Stomach (tissue), 9 donors: ENCODE measurements around the gene PAGR1. TPM values are rescaled to one million over a fixed set of nuclear protein-coding genes. Genes with fewer than 3 reads are reported as not detected.

Experiments
- DNase-seq, 2 donors: peaks; one replicate each; pipeline versions ENCODE4 v3.0.0 to v3.0.0-alpha.2; 2013 to 2019
- H3K27ac ChIP-seq, 5 donors: fragments of 200-600 bp in 4 of 5; sonication (generic) in 4 of 5; one replicate each; pipeline ENCODE4 v1.5.1; 2013 to 2019; ENCODE audit warnings: mild to moderate bottlenecking in 1 of 5, moderate library complexity in 1 of 5
- H3K27me3 ChIP-seq, 3 donors: fragments of 200-600 bp; sonication (generic); one replicate each; pipeline ENCODE4 v1.5.1; 2017 to 2019; ENCODE audit warnings: mixed run types in 1 of 3
- H3K36me3 ChIP-seq, 4 donors: fragments of 200-600 bp; sonication (generic); 1 replicate in 3 of 4; 2 replicates in 1 of 4; pipeline ENCODE4 v1.5.1; 2016 to 2019
- H3K4me1 ChIP-seq, 4 donors: fragments of 200-600 bp; sonication (generic); one replicate each; pipeline ENCODE4 v1.5.1; 2016 to 2019
- H3K4me3 ChIP-seq, 4 donors: fragments of 200-600 bp; sonication (generic) in 3 of 4; one replicate each; pipeline ENCODE4 v1.5.1; 2016 to 2019; ENCODE audit warnings: mild to moderate bottlenecking in 1 of 4
- H3K9me3 ChIP-seq, 4 donors: fragments of 200-600 bp; sonication (generic); one replicate each; pipeline ENCODE4 v1.5.1; 2016 to 2019
- EP300 ChIP-seq: sonication (generic); formaldehyde crosslinking; IDR thresholded peaks from one replicate; pipeline ENCODE4 v1.6.1; 2017; ENCODE audit warnings: antibody characterized with exemption
- POLR2A ChIP-seq, 4 donors: fragments of 450-650 bp; IDR thresholded peaks; one replicate each; pipeline ENCODE4 v1.6.1; 2016; ENCODE audit warnings: antibody characterized with exemption in 4 of 4, control low read depth in 2 of 4, mild to moderate bottlenecking in 1 of 4, moderate library complexity in 1 of 4
- POLR2AphosphoS5 ChIP-seq, 3 donors: sonication (generic); formaldehyde crosslinking; IDR thresholded peaks; one replicate each; pipeline ENCODE4 v1.6.1; 2016; ENCODE audit warnings: antibody characterized with exemption in 3 of 3
- WGBS, 5 donors: extraction: QIAGEN DNeasy Blood & Tissue Kit in 3 of 5; methylation state at CpG; one replicate each; pipeline versions ENCODE4 v1.1.5 to v1.1.7; 2013 to 2018; 5-methylcytosine and 5-hydroxymethylcytosine counted together
- intact Hi-C: fragments of 100-400 bp; cut with DNase I; formaldehyde crosslinking; loops from one replicate; pipeline ENCODE4 v1.15.1; 2023; ENCODE audit warnings: low total_unique reads
- polyA plus RNA-seq, 3 donors: library from polyadenylated mRNA; stranded (reverse); fragments of 200-250 nt; gene quantifications; one replicate each; pipeline ENCODE4 v1.2.3, GENCODE V29; 2013
- total RNA-seq, 5 donors: library from RNA; depleted of rRNA; stranded (reverse); fragments of >200 nt; gene quantifications; one replicate each; pipeline versions ENCODE4 v1.1.0 to v1.2.3, GENCODE V29; 2014 to 2016
- TF ChIP-seq, protein P1 (sequence below), 7 experiments: fragments of 450-650 bp in 4 of 7; fragments of 200-600 bp in 3 of 7; sonication (generic) in 3 of 7; IDR thresholded peaks; one replicate each; pipeline ENCODE4 v1.5.1; 2016 to 2019; ENCODE audit warnings: antibody characterized with exemption in 7 of 7, control low read depth in 2 of 7, mild to moderate bottlenecking in 1 of 7
- donor health status: healthy with polysubstance abuse.
- donor health status: Bipolar disorder and iron deficiency.
- donor health status: healthy.

The PAGR1 gene
- total and polyA plus RNA-seq, 8 donors, result 7.1 to 124 (median 25.5) TPM

DNA sequence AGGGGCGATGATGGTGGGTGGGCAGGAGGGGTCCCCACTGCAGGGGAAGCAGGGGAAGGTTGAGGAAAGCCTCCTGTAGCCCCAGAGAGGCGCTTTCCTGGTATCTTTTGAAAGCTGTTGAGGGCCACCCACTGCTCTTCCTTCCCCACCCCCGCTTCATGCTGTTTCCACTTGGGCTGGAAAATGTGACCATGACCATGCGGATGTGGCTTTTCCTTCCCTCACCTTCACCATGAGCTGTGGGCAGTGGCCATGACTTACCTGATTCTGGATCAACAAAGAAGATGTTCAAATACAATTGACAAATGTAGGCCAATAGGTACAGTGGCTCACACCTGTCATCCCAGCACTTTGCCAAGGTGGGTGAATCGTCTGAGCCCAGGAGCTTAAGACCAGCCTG, 18.1 kb downstream of the PAGR1 start:
- WGBS, 5 donors, result 93 to 98% (median 95%) methylated on average over 5 of the region's 5 CpGs
- TF ChIP-seq POLR2AphosphoS5 (IDR thresholded peaks at IDR 0.05), result no peak
- H3K4me1 ChIP-seq, result peaks cover 1 to 20% (median 19%) of the 10 kb centered on the region in 4 donors
- no peak overlapping the region for H3K27ac ChIP-seq
- intact Hi-C loops, result no loop called here
- no peaks in the 10 kb centered on the region for H3K9me3 ChIP-seq
- DNase-seq, result no peak
- no peak overlapping the region for H3K4me3 ChIP-seq
- H3K36me3 ChIP-seq, result peaks cover 72 to 96% (median 95%) of the 10 kb centered on the region in 4 donors
- H3K27me3 ChIP-seq, result no peaks in the 10 kb centered on the region

DNA sequence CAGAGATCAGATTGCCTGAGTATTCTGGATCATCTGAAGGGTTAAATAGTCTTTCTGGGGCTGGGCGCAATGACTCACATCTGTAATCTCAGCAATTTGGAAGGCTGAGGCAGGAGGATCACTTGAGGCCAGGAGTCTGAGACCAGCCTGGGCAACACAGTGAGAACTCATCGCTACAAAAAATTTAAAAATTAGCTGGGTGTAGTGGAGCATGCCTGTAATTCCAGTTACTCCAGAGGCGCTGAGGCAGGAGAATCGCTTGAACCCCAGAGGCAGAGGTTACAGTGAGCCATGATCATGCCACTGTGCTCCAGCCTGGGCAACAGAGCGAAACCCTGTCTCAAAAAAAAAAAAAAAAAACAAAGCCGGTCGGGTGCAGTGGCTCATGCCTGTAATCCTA, 20.0 kb downstream of the PAGR1 start:
- H3K27me3 ChIP-seq, result no peaks in the 10 kb centered on the region
- no peak for TF ChIP-seq POLR2A (IDR thresholded peaks at IDR 0.05)
- TF ChIP-seq POLR2AphosphoS5 (IDR thresholded peaks at IDR 0.05), result no peak
- TF ChIP-seq EP300, result no peak
- TF ChIP-seq, protein P1, sequence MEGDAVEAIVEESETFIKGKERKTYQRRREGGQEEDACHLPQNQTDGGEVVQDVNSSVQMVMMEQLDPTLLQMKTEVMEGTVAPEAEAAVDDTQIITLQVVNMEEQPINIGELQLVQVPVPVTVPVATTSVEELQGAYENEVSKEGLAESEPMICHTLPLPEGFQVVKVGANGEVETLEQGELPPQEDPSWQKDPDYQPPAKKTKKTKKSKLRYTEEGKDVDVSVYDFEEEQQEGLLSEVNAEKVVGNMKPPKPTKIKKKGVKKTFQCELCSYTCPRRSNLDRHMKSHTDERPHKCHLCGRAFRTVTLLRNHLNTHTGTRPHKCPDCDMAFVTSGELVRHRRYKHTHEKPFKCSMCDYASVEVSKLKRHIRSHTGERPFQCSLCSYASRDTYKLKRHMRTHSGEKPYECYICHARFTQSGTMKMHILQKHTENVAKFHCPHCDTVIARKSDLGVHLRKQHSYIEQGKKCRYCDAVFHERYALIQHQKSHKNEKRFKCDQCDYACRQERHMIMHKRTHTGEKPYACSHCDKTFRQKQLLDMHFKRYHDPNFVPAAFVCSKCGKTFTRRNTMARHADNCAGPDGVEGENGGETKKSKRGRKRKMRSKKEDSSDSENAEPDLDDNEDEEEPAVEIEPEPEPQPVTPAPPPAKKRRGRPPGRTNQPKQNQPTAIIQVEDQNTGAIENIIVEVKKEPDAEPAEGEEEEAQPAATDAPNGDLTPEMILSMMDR (IDR thresholded peaks at IDR 0.05), result no peak
- peaks cover 0 to 5% (median 1%) of the 10 kb centered on the region in 4 donors for H3K4me1 ChIP-seq
- intact Hi-C loops, result no loop called here
- no peak overlapping the region for H3K4me3 ChIP-seq
- WGBS, 5 donors, result 87 to 94% (median 91%) methylated on average over 7 of the region's 7 CpGs
- DNase-seq, result no peak
- H3K27ac ChIP-seq, result no peak overlapping the region
- no peaks in the 10 kb centered on the region for H3K9me3 ChIP-seq
- H3K36me3 ChIP-seq, result peaks cover 85 to 100% (median 100%) of the 10 kb centered on the region in 4 donors

DNA sequence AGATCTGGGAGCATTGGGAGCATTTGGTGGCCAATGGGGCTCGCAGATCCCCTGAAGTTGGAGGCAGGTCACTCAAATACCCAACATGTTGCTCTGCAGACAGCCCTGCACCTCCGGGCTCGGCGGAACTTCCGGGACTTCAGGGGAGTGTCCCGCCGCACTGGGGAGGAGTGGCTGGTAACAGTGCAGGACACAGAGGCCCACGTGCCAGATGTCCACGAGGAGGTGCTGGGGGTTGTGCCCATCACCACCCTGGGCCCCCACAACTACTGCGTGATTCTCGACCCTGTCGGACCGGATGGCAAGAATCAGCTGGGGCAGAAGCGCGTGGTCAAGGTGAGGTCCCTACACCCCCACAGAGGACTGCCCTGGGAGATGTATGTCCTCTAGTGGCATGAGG, 20.7 kb downstream of the PAGR1 start:
- H3K36me3 ChIP-seq, result peaks cover 85 to 100% (median 100%) of the 10 kb centered on the region in 4 donors
- no peaks in the 10 kb centered on the region for H3K4me1 ChIP-seq
- no peaks in the 10 kb centered on the region for H3K9me3 ChIP-seq
- intact Hi-C loops, result no loop called here
- no peak overlapping the region for H3K4me3 ChIP-seq
- TF ChIP-seq EP300, result no peak
- no peak for TF ChIP-seq POLR2A (IDR thresholded peaks at IDR 0.05)
- no peak for TF ChIP-seq POLR2AphosphoS5 (IDR thresholded peaks at IDR 0.05)
- TF ChIP-seq, protein P1 (IDR thresholded peaks at IDR 0.05), result no peak
- WGBS, 5 donors, result 82 to 90% (median 86%) methylated on average over 13 to 15 of the region's 15 CpGs
- no peak for DNase-seq
- no peak overlapping the region for H3K27ac ChIP-seq
- no peaks in the 10 kb centered on the region for H3K27me3 ChIP-seq

DNA sequence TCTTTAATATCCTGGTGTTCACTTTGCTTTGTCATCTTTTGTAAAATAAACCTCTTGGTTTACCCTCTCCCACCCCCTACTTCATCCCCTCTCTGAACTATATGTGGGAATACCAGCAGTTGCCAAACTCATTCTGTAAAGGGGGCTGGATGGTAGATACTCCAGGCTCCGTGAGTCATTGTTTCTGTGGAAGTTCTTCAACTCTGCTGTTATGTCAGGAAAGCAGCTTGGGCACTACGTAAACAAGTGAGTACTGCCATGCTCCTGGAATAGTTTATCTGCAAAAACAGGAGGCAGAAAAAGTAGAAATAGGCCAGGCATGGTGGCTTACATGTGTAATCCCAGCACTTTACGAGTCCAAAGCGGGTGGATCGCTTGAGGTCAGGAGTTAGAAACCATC, 21.9 kb downstream of the PAGR1 start:
- Histone ChIP-seq H3K4me1 (no peaks in the 10 kb centered on the region), H3K9me3 (no peaks in the 10 kb centered on the region), H3K4me3 (no peak overlapping the region), H3K27ac (no peak overlapping the region), H3K36me3 (peaks cover 89 to 100% (median 100%) of the 10 kb centered on the region in 4 donors), H3K27me3 (no peaks in the 10 kb centered on the region)
- intact Hi-C loops, result no loop called here
- no peak for DNase-seq
- TF ChIP-seq POLR2A (IDR thresholded peaks at IDR 0.05) (no peak), POLR2AphosphoS5 (IDR thresholded peaks at IDR 0.05) (no peak), EP300 (no peak)
- TF ChIP-seq, protein P1 (IDR thresholded peaks at IDR 0.05), result no peak
- WGBS, 5 donors, result 91 to 96% (median 94%) methylated on average over 5 of the region's 5 CpGs

DNA sequence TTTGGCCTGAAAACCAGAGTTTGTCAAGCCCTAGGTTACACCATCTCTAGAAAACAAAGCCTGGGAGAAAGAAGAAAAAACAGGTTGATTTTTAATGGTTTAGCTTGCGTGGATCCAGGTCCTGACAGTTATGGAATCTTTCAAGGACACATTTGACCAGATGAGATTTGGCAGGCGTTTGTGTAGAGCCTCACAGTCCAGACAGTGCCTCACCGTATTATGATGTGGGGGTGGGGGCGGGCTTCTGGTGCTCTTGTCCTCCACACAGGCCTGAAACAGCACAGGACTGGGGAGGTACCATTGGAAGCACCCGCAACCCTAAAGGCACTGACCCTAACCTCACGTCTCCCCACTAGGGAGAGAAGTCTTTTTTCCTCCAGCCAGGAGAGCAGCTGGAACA, 23.9 kb downstream of the PAGR1 start:
- no peak overlapping the region for H3K4me3 ChIP-seq
- H3K36me3 ChIP-seq, result peaks cover 84 to 100% (median 98%) of the 10 kb centered on the region in 4 donors
- no peak for TF ChIP-seq POLR2A (IDR thresholded peaks at IDR 0.05)
- TF ChIP-seq POLR2AphosphoS5 (IDR thresholded peaks at IDR 0.05), result no peak
- no peak for TF ChIP-seq EP300
- TF ChIP-seq, protein P1 (IDR thresholded peaks at IDR 0.05), result no peak
- intact Hi-C loops, result no loop called here
- H3K4me1 ChIP-seq, result no peaks in the 10 kb centered on the region
- WGBS, 5 donors, result 88 to 95% (median 92%) methylated on average over 6 of the region's 6 CpGs
- no peak for DNase-seq
- no peaks in the 10 kb centered on the region for H3K9me3 ChIP-seq
- no peaks in the 10 kb centered on the region for H3K27me3 ChIP-seq
- no peak overlapping the region for H3K27ac ChIP-seq
